GM23338 (cell line): ENCODE data around the gene MRPL22. TPM values are rescaled to one million over a fixed set of nuclear protein-coding genes. Genes with fewer than 3 reads are reported as not detected.

Source experiments
- ATAC-seq: fragments of 200-7000 bp; cut with Tn5 transposase; 3 replicates; pipeline ENCODE4 v1.9.1; 2020
- DNase-seq: peaks from one replicate; pipeline ENCODE4 v3.0.0-alpha.2; 2015; ENCODE audit warnings: low spot score
- H2AFZ ChIP-seq: fragments of 200-600 bp; sonication (generic); 2 replicates; pipeline ENCODE4 v1.8.0; 2016; ENCODE audit warnings: antibody characterized with exemption, mild to moderate bottlenecking, moderate library complexity
- H3F3A ChIP-seq: fragments of 200-600 bp; sonication (generic); replicated peaks from 2 replicates; pipeline ENCODE4 v1.8.0; 2017; ENCODE audit warnings: antibody characterized with exemption, mixed run types, low read depth
- H3K27ac ChIP-seq: fragments of 200-600 bp; sonication (generic); 2 replicates; pipeline ENCODE4 v1.6.1; 2016; ENCODE audit warnings: low read depth
- H3K27me3 ChIP-seq: fragments of 200-600 bp; sonication (generic); 2 replicates; pipeline ENCODE4 v1.8.0; 2016; ENCODE audit warnings: mild to moderate bottlenecking, mixed run types, moderate library complexity; ENCODE audit not compliant: insufficient read depth
- H3K36me3 ChIP-seq: fragments of 200-600 bp; sonication (generic); 2 replicates; pipeline ENCODE4 v1.8.0; 2016; ENCODE audit warnings: mild to moderate bottlenecking; ENCODE audit not compliant: insufficient read depth
- H3K4me1 ChIP-seq: fragments of 200-600 bp; sonication (generic); 2 replicates; pipeline ENCODE4 v1.8.0; 2016; ENCODE audit warnings: mild to moderate bottlenecking, moderate library complexity; ENCODE audit not compliant: insufficient read depth
- H3K4me2 ChIP-seq: fragments of 200-600 bp; sonication (generic); 2 replicates; pipeline ENCODE4 v1.7.1; 2017; ENCODE audit warnings: mixed run types
- H3K4me3 ChIP-seq: fragments of 200-600 bp; sonication (generic); 2 replicates; pipeline ENCODE4 v1.6.1; 2016; ENCODE audit warnings: mixed run types
- H3K79me2 ChIP-seq: fragments of 200-600 bp; sonication (generic); replicated peaks from 2 replicates; pipeline ENCODE4 v1.8.0; 2017; ENCODE audit warnings: mild to moderate bottlenecking; ENCODE audit not compliant: insufficient read depth
- H3K9me2 ChIP-seq: fragments of 200-600 bp; sonication (generic); 2 replicates; pipeline ENCODE4 v1.8.0; 2017; ENCODE audit not compliant: insufficient read depth
- H4K20me1 ChIP-seq: fragments of 200-600 bp; sonication (generic); replicated peaks from 2 replicates; pipeline ENCODE4 v1.8.0; 2017; ENCODE audit warnings: mild to moderate bottlenecking; ENCODE audit not compliant: insufficient read depth
- H3K27ac Mint-ChIP-seq: 2 replicates; pipeline ENCODE4 v1.8.0; 2020; ENCODE audit warnings: inconsistent platforms, mild to moderate bottlenecking, moderate library complexity, mixed read lengths
- H3K27me3 Mint-ChIP-seq: 3 replicates; pipeline ENCODE4 v1.8.0; 2022; ENCODE audit warnings: low read depth, mild to moderate bottlenecking, moderate library complexity, mixed read lengths, inconsistent platforms; ENCODE audit not compliant: insufficient read depth, poor library complexity
- H3K36me3 Mint-ChIP-seq: 3 replicates; pipeline ENCODE4 v1.8.0; 2021; ENCODE audit warnings: low read depth, mild to moderate bottlenecking, inconsistent platforms, moderate library complexity, mixed read lengths
- H3K4me1 Mint-ChIP-seq: 3 replicates; pipeline ENCODE4 v1.8.0; 2020; ENCODE audit warnings: mild to moderate bottlenecking, inconsistent platforms, mixed read lengths
- H3K4me3 Mint-ChIP-seq: 3 replicates; pipeline ENCODE4 v1.8.0; 2021; ENCODE audit warnings: moderate library complexity, mild to moderate bottlenecking, inconsistent platforms, mixed read lengths
- H3K9me3 Mint-ChIP-seq: 3 replicates; pipeline ENCODE4 v1.8.0; 2020; ENCODE audit warnings: moderate library complexity, mild to moderate bottlenecking, inconsistent platforms, mixed read lengths
- CREB1 ChIP-seq: fragments of 250-450 bp; sonication (Bioruptor Pico); IDR thresholded peaks from 2 replicates; pipeline ENCODE4 v1.5.0; 2020; ENCODE audit warnings: low read depth, mild to moderate bottlenecking, moderate library complexity
- ETS1 ChIP-seq: IDR thresholded peaks from 2 replicates; pipeline ENCODE4 v1.6.1; 2016; ENCODE audit warnings: antibody characterized with exemption
- JUNB ChIP-seq: IDR thresholded peaks from one replicate; pipeline ENCODE4 v1.6.1; 2016; ENCODE audit warnings: antibody characterized with exemption; ENCODE audit not compliant: unreplicated experiment
- POLR2AphosphoS5 ChIP-seq: IDR thresholded peaks from 2 replicates; pipeline ENCODE4 v1.6.1; 2016; ENCODE audit warnings: antibody characterized with exemption, low read depth
- REST ChIP-seq: IDR thresholded peaks from one replicate; pipeline ENCODE4 v1.6.1; 2018; ENCODE audit warnings: antibody characterized with exemption; ENCODE audit not compliant: unreplicated experiment
- STAT1 ChIP-seq: IDR thresholded peaks from one replicate; pipeline ENCODE4 v1.6.1; 2016; ENCODE audit warnings: antibody characterized with exemption; ENCODE audit not compliant: unreplicated experiment
- ZNF331 ChIP-seq: fragments of 250-450 bp; sonication (Bioruptor Pico); IDR thresholded peaks from 2 replicates; pipeline ENCODE4 v1.5.0; 2020; ENCODE audit warnings: low read depth, mild to moderate bottlenecking, moderate library complexity
- ZNF462 ChIP-seq: fragments of 250-450 bp; sonication (Bioruptor Pico); IDR thresholded peaks from 2 replicates; pipeline ENCODE4 v1.5.0; 2020; ENCODE audit warnings: mild to moderate bottlenecking, moderate library complexity
- polyA plus RNA-seq: library from polyadenylated mRNA; unstranded; fragments of >200 nt; fragmentation: Nextera tagmentation; extraction: Ambion mirVana; gene quantifications from 2 replicates; pipeline ENCODE4 v1.2.1, GENCODE V29; 2016
- total RNA-seq: library from RNA; depleted of rRNA; stranded (reverse); fragments of >200 nt; shearing (Covaris generic); gene quantifications from 2 replicates; pipeline ENCODE4 v1.2.3, GENCODE V29; 2014

MRPL22 gene
- total and polyA plus RNA-seq, 2 experiments from 2014 or later = 32.1 to 256 TPM

DNA sequence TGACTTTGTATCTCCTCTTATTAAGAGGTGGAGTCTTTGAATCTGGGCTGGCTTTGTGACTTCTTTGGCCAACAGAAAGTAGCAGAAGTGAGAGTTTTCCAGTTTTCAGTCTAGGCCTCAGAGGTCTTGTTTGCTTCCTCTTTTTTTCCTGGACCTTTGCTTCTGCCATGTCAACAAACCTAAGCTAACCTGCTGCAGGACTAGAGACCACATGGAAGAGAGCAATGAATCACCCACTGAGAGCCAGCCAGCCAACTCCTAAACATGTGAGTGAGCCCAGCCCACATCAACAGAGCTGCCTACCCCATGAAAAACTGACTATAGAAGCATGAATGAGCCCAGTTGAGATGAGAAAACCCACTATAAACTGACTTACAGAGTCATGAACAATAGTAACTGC is 29.9 kb downstream of the MRPL22 start (continued):
- TF ChIP-seq ZNF462 (no peak), ZNF331 (CRISPR knock-in tag) (no peak), ETS1 (no peak), CREB1 (no peak), STAT1 (no peak)

GRCh38 chr5:154971501-154971900 is 30.6 kb downstream of the MRPL22 start:
- Mint-ChIP-seq H3K4me1 (no peaks in the 10 kb centered on the region), H3K27ac (no peak overlapping the region)
- H3K27ac ChIP-seq = no peak overlapping the region
- TF ChIP-seq STAT1 (no peak), REST (no peak), POLR2AphosphoS5 (no peak), JUNB (no peak), ZNF331 (CRISPR knock-in tag) (no peak)

More at GRCh38 chr5:154971501-154971900, 30.6 kb downstream of the MRPL22 start:
- Histone ChIP-seq H3K4me1 (no peaks in the 10 kb centered on the region), H4K20me1 (no peaks in the 10 kb centered on the region), H3F3A (no peaks in the 10 kb centered on the region), H3K27me3 (no peaks in the 10 kb centered on the region), H3K4me2 (no peak overlapping the region), H3K79me2 (no peaks in the 10 kb centered on the region), H3K4me3 (no peak overlapping the region), H3K9me2 (no peaks in the 10 kb centered on the region), H3K36me3 (no peaks in the 10 kb centered on the region), H2AFZ (no peak overlapping the region)
- H3K27me3 Mint-ChIP-seq = no peaks in the 10 kb centered on the region
- no peak for ATAC-seq
- no peak overlapping the region for H3K4me3 Mint-ChIP-seq
- peaks cover 6% of the 10 kb centered on the region; the same call in 1 of the 3 replicates for H3K9me3 Mint-ChIP-seq
- DNase-seq = no peak
- peaks cover 12% of the 10 kb centered on the region for H3K36me3 Mint-ChIP-seq
